Right lobe of liver (tissue), 6 donors: ENCODE results near the gene MCTP1. TPM values are rescaled to one million over a fixed set of nuclear protein-coding genes. Genes with fewer than 3 reads are reported as not detected.
A peak's percentile ranks its signal among the peaks of the same experiment; 100 is the strongest.

Source experiments
- ATAC-seq, 4 donors: fragments of 200-7000 bp; cut with Tn5 transposase; one replicate each; pipeline ENCODE4 v1.9.1; 2020; ENCODE audit warnings: mild to moderate bottlenecking in 4 of 4, moderate library complexity in 4 of 4
- DNase-seq, 3 donors: peaks; one replicate each; pipeline ENCODE4 v3.0.0-alpha.2; 2020
- H3K27ac ChIP-seq, 3 donors: fragments of 200-600 bp; one replicate each; pipeline ENCODE4 v1.8.0; 2022
- H3K27me3 ChIP-seq, 2 donors: fragments of 200-600 bp; one replicate each; pipeline ENCODE4 v1.8.0; 2022
- H3K36me3 ChIP-seq, 4 donors: fragments of 200-600 bp; sonication (generic) in 1 of 4; one replicate each; pipeline versions ENCODE4 v1.5.1 to v1.8.0; 2017 to 2022; ENCODE audit warnings: control low read depth in 1 of 4
- H3K4me1 ChIP-seq, 4 donors: fragments of 200-600 bp; sonication (generic) in 1 of 4; one replicate each; pipeline versions ENCODE4 v1.5.1 to v1.8.0; 2017 to 2022; ENCODE audit warnings: control low read depth in 1 of 4
- H3K4me3 ChIP-seq, 3 donors: fragments of 200-600 bp; one replicate each; pipeline ENCODE4 v1.8.0; 2022
- H3K9me3 ChIP-seq, 4 donors: fragments of 200-600 bp; sonication (generic) in 1 of 4; one replicate each; pipeline versions ENCODE4 v1.5.1 to v1.8.0; 2017 to 2022; ENCODE audit warnings: control low read depth in 1 of 4
- POLR2A ChIP-seq: fragments of 450-650 bp; IDR thresholded peaks from one replicate; pipeline ENCODE4 v1.6.1; 2017; ENCODE audit warnings: antibody characterized with exemption, mild to moderate bottlenecking
- WGBS: methylation state at CpG from one replicate; pipeline ENCODE4 v1.1.6; 2018; ENCODE audit warnings: low coverage, low lambda C conversion rate; ENCODE audit not compliant: insufficient coverage; ENCODE audit errors: missing lambda C conversion rate; 5-methylcytosine and 5-hydroxymethylcytosine counted together
- intact Hi-C, 2 donors: fragments of 100-400 bp; cut with DNase I; formaldehyde crosslinking; loops; one replicate each; pipeline versions ENCODE4 v1.11.2 to v1.14.1; 2022
- total RNA-seq, 6 experiments: library from RNA; depleted of rRNA in 2 of 6; stranded (reverse); fragments of >200 nt in 2 of 6; fragmentation: NEBNext Ultra II Directional in 3 of 6; extraction: Animal tissue kit (Norgen Biotek cat#: 25700) in 3 of 6; gene quantifications; one replicate each; pipeline versions ENCODE4 v1.1.0 to v1.2.4, GENCODE V29; 2016 to 2023
- TF ChIP-seq, protein P1 (sequence below), 4 donors: fragments of 200-600 bp in 3 of 4; fragments of 450-650 bp in 1 of 4; IDR thresholded peaks; one replicate each; pipeline versions ENCODE4 v1.5.1 to v1.8.0; 2016 to 2022; ENCODE audit warnings: antibody characterized with exemption in 4 of 4, mild to moderate bottlenecking in 2 of 4
- donor health status: DM: no; HTN: yes; CAD: no.
- donor health status: DM: no; HTN: no; CAD: no.
- donor health status: DM: no; HTN: no; CAD: no.
- donor health status: DM: no; HTN: yes; CAD: no.
- donor health status: DM: no; HTN: yes; CAD: no.

The MCTP1 gene
- total RNA-seq, 6 experiments from 2014 or later = 1.2 to 5.9 (median 3.5) TPM

- intact Hi-C loops = no loop called here
- no peak overlapping the region for H3K4me3 ChIP-seq
- 55% methylated on average over 6 of the region's 7 CpGs for WGBS
- TF ChIP-seq, protein P1, sequence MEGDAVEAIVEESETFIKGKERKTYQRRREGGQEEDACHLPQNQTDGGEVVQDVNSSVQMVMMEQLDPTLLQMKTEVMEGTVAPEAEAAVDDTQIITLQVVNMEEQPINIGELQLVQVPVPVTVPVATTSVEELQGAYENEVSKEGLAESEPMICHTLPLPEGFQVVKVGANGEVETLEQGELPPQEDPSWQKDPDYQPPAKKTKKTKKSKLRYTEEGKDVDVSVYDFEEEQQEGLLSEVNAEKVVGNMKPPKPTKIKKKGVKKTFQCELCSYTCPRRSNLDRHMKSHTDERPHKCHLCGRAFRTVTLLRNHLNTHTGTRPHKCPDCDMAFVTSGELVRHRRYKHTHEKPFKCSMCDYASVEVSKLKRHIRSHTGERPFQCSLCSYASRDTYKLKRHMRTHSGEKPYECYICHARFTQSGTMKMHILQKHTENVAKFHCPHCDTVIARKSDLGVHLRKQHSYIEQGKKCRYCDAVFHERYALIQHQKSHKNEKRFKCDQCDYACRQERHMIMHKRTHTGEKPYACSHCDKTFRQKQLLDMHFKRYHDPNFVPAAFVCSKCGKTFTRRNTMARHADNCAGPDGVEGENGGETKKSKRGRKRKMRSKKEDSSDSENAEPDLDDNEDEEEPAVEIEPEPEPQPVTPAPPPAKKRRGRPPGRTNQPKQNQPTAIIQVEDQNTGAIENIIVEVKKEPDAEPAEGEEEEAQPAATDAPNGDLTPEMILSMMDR (IDR thresholded peaks at IDR 0.05) = no peak
- TF ChIP-seq POLR2A = no peak
- no peak for DNase-seq
- no peak for ATAC-seq
- H3K36me3 ChIP-seq = no peaks in the 10 kb centered on the region
- no peaks in the 10 kb centered on the region for H3K4me1 ChIP-seq
- no peak overlapping the region for H3K27ac ChIP-seq
- no peaks in the 10 kb centered on the region for H3K27me3 ChIP-seq
- H3K9me3 ChIP-seq = no peaks in the 10 kb centered on the region
Observed at GRCh38 chr5:95053253-95053652, 231.6 kb downstream of the MCTP1 start.

DNA sequence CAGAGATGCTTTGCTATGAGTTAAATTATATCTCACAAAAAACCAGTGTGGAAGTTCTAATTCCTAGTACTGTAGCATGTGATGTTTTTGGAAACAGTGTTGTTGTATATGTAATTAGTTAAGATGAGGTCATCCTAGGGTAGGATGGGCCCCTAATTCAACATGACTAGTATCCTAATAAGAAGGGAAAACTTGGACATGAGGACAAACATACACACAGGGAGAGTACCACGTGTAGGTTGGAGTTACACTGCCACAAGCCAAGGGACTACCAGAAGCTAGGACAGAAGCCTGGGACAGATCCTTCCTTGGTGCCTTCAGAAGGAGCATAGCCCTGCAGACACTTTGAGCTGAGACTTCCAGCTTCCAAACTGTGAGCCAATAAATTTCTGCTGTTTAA lies 234.2 kb downstream of the MCTP1 start:
- intact Hi-C loops = no loop called here
- Histone ChIP-seq H3K27me3 (no peaks in the 10 kb centered on the region), H3K4me1 (no peaks in the 10 kb centered on the region), H3K36me3 (no peaks in the 10 kb centered on the region), H3K4me3 (no peak overlapping the region), H3K27ac (no peak overlapping the region), H3K9me3 (no peaks in the 10 kb centered on the region)
- ATAC-seq (no peak), DNase-seq (no peak)
- TF ChIP-seq POLR2A = no peak
- TF ChIP-seq, protein P1 (IDR thresholded peaks at IDR 0.05) = no peak
- 20% methylated on average over 1 of the region's 1 CpG for whole genome bisulfite sequencing

DNA sequence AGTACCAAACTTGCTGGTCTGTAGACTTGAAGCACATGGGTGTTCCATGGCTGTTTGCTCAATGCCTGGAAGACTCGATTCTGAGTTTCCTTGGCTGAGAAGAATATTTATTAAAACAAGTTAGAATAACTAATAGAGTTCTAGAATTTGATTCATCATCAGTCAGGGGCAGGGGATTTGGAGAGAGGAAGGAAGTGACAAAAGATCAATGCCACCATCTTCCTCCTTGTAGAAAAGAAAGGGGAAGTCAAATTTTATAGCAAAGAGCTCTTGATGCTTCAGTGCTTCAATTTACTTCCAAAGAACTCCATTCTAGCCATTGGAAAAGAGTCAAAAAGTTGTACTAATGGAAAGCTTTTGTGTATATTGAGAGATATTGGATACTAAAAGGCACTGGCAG lies 236.3 kb downstream of the MCTP1 start:
- 29% methylated on average over 1 of the region's 1 CpG for WGBS
- Histone ChIP-seq H3K36me3 (no peaks in the 10 kb centered on the region), H3K27me3 (no peaks in the 10 kb centered on the region), H3K9me3 (no peaks in the 10 kb centered on the region), H3K27ac (no peak overlapping the region), H3K4me3 (no peak overlapping the region), H3K4me1 (no peaks in the 10 kb centered on the region)
- intact Hi-C loops = no loop called here
- TF ChIP-seq POLR2A = no peak
- TF ChIP-seq, protein P1 (IDR thresholded peaks at IDR 0.05) = no peak
- ATAC-seq = peak in 2 of 4 donors; percentile 32 to 51
- DNase-seq = no peak

DNA sequence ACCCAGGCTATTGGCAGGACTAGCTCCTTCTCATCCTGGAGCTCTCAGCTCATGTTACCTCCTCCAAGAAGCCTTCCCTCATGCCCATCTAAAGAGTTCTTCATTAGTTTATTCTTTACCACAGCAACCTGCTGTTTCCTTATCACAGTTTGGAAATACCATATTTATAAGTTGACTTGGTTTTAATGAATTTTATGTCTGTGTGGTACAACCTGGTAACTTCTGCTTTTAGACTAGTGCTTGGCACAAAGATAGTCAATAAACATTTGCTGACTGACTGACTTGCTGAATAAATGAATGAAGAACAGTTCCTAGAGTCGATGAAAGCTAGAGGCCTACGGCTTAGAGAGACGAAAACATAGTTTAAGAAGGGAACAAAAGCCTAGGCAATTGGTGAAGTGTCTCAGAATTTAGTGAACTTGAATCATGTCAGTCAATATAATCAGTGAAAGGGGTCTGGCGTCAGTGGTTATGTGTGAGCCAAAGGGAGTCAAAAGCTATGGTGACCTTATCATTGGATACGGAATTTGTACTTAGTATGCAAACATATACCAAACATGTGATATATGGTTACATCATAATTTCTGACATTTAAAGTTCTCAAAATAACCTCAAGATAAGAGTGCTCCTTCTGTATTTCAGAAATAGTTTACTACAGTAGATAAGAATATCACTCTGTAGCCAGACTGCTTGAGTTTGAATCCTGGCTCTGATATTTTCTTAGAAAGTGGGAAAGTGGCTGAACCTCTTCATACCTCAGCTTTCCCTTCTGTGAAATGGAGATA lies 239.5 kb downstream of the MCTP1 start:
- no peak for TF ChIP-seq POLR2A
- TF ChIP-seq, protein P1 (IDR thresholded peaks at IDR 0.05) = no peak
- Histone ChIP-seq H3K4me3 (no peak overlapping the region), H3K4me1 (no peaks in the 10 kb centered on the region), H3K27ac (no peak overlapping the region), H3K36me3 (no peaks in the 10 kb centered on the region), H3K27me3 (no peaks in the 10 kb centered on the region), H3K9me3 (no peaks in the 10 kb centered on the region)
- intact Hi-C loops = no loop called here
- 45% methylated on average over 5 of the region's 5 CpGs for WGBS
- DNase-seq (no peak), ATAC-seq (no peak)
